ENCODE measurements around the gene SPG7. TPM values are rescaled to one million over a fixed set of nuclear protein-coding genes. Genes with fewer than 3 reads are reported as not detected.

The SPG7 gene
- total RNA-seq, 4 donors from 2014 or later, result 65.0 to 104 (median 84.9) TPM

DNA sequence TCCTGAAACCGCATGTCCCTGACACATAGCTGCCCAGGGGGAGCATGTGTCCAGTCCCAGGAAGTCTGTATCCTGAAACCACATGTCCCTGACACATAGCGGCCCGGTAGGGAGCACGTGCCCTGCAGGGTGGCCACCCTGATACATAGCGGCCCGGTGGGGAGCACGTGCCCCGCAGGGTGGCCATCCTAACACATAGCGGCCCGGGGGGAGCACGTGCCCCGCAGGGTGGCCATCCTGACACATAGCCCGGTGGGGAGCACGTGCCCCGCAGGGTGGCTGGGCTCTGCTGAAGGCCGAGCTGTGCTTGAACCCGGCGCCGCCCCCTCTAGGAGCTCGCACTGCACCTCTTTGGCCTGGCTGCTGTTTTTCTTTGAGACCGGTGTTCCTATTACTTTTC, 33.6 kb downstream of the SPG7 start:
- TF ChIP-seq POLR2A (IDR thresholded peaks at IDR 0.05), result no peak
- TF ChIP-seq, protein P1, sequence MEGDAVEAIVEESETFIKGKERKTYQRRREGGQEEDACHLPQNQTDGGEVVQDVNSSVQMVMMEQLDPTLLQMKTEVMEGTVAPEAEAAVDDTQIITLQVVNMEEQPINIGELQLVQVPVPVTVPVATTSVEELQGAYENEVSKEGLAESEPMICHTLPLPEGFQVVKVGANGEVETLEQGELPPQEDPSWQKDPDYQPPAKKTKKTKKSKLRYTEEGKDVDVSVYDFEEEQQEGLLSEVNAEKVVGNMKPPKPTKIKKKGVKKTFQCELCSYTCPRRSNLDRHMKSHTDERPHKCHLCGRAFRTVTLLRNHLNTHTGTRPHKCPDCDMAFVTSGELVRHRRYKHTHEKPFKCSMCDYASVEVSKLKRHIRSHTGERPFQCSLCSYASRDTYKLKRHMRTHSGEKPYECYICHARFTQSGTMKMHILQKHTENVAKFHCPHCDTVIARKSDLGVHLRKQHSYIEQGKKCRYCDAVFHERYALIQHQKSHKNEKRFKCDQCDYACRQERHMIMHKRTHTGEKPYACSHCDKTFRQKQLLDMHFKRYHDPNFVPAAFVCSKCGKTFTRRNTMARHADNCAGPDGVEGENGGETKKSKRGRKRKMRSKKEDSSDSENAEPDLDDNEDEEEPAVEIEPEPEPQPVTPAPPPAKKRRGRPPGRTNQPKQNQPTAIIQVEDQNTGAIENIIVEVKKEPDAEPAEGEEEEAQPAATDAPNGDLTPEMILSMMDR (IDR thresholded peaks at IDR 0.05), result no peak
- H3K4me1 ChIP-seq, result no peaks in the 10 kb centered on the region
- 80 to 83% methylated on average over 5 to 11 of the region's 21 CpGs for WGBS, 2 donors
- H3K36me3 ChIP-seq, result peaks cover 9 to 96% (median 21%) of the 10 kb centered on the region in 3 donors
- H3K9me3 ChIP-seq, result no peaks in the 10 kb centered on the region
- H3K27me3 ChIP-seq, result no peaks in the 10 kb centered on the region
- DNase-seq, result no peak
- intact Hi-C loops (cut with DNase I), result no loop called here
- H3K4me3 ChIP-seq, result no peak overlapping the region
- no peak overlapping the region for H3K27ac ChIP-seq

DNA sequence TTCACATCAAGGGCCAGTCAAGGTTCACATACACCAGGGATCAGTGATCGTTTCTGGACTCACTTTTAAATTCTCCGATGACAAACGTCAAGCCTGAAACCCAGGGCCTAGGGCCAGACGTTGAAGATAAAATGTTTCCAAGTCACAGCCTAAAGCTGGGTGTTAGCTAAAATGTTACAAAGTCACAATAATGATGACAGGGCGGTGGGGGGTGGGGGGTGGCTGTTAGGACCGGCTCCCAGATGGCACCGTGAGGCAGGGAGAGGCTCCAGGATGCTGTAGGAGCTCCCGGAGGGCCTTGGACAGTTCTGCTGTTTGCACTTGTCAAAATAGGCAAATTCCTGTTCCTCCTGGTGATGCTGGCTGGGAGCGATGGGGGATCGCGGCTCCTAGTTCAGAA, 35.9 kb downstream of the SPG7 start:
- intact Hi-C loops (cut with DNase I), result no loop called here
- H3K9me3 ChIP-seq, result no peaks in the 10 kb centered on the region
- no peak overlapping the region for H3K4me3 ChIP-seq
- H3K27me3 ChIP-seq, result no peaks in the 10 kb centered on the region
- peaks cover 10 to 96% (median 22%) of the 10 kb centered on the region in 3 donors for H3K36me3 ChIP-seq
- H3K4me1 ChIP-seq, result no peaks in the 10 kb centered on the region
- 86 to 90% methylated on average over 7 to 10 of the region's 11 CpGs for WGBS, 2 donors
- no peak for DNase-seq
- H3K27ac ChIP-seq, result no peak overlapping the region
- TF ChIP-seq POLR2A (IDR thresholded peaks at IDR 0.05), result no peak
- TF ChIP-seq, protein P1 (IDR thresholded peaks at IDR 0.05), result no peak

DNA sequence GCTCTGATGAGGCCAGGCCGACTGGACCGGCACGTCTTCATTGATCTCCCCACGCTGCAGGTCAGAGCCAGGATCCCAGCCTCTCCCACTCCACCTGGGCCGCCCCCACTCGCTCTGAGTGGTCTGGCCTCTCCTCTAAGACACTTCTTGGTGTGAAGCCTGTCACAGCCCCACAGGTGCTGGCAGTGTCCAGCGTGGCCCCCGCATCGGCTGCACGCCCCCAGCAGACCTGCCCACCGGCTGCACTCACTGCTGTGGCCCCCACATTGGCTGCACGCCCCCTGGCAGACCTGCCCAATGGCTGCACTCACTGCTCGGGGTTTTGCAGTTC, 36.5 kb downstream of the SPG7 start:
- Histone ChIP-seq H3K4me3 (no peak overlapping the region), H3K27ac (no peak overlapping the region), H3K9me3 (no peaks in the 10 kb centered on the region), H3K27me3 (no peaks in the 10 kb centered on the region), H3K36me3 (peaks cover 14 to 96% (median 24%) of the 10 kb centered on the region in 3 donors), H3K4me1 (no peaks in the 10 kb centered on the region)
- intact Hi-C loops (cut with DNase I), result no loop called here
- TF ChIP-seq POLR2A (IDR thresholded peaks at IDR 0.05), result no peak
- TF ChIP-seq, protein P1 (IDR thresholded peaks at IDR 0.05), result no peak
- WGBS, 2 donors, result 91 to 100% methylated on average over 3 to 10 of the region's 13 CpGs
- DNase-seq, result no peak

DNA sequence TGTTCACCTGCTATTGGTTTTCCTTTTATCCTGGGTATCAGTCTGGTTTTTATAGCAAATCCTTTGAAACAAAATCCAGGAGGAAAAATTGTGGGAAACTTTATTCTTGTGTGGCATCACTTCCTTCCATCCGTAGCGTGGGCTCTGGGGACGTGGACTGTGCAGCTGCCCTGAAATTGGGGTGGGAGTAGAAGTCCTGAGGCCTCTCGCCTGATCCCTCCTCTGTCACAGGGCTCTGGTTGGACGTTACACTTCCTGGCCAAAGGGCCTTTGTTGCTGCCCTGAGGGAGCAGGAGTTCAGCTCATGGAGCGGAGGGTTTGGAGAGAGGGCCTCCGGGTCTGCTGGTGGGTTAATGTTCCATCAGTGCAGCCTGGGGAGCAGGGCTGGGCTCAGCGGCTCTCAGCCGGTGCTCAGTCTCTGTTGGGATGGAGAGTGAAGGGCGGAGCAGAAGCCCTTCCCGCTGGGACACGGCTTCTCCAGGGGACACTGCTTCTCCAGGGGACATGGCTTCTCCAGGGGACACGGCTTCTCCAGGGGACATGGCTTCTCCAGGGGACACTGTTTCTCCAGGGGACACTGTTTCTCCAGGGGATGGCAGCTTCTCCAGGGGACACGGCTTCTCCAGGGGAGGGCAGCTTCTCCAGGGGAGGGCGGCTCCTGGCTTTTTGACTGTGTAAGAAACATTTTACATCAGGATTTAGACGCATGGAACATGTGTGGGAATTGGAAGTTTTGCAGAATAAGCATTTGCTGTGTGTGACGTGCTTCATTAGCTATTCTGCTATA, 37.0 kb downstream of the SPG7 start:
- no peak for DNase-seq
- Histone ChIP-seq H3K27ac (no peak overlapping the region), H3K4me3 (no peak overlapping the region), H3K36me3 (peaks cover 14 to 96% (median 30%) of the 10 kb centered on the region in 3 donors), H3K9me3 (no peaks in the 10 kb centered on the region), H3K4me1 (no peaks in the 10 kb centered on the region), H3K27me3 (no peaks in the 10 kb centered on the region)
- 94 to 96% methylated on average over 11 of the region's 17 CpGs for WGBS, 2 donors
- no peak for TF ChIP-seq POLR2A (IDR thresholded peaks at IDR 0.05)
- TF ChIP-seq, protein P1 (IDR thresholded peaks at IDR 0.05), result no peak
- intact Hi-C loops (cut with DNase I), result no loop called here

DNA sequence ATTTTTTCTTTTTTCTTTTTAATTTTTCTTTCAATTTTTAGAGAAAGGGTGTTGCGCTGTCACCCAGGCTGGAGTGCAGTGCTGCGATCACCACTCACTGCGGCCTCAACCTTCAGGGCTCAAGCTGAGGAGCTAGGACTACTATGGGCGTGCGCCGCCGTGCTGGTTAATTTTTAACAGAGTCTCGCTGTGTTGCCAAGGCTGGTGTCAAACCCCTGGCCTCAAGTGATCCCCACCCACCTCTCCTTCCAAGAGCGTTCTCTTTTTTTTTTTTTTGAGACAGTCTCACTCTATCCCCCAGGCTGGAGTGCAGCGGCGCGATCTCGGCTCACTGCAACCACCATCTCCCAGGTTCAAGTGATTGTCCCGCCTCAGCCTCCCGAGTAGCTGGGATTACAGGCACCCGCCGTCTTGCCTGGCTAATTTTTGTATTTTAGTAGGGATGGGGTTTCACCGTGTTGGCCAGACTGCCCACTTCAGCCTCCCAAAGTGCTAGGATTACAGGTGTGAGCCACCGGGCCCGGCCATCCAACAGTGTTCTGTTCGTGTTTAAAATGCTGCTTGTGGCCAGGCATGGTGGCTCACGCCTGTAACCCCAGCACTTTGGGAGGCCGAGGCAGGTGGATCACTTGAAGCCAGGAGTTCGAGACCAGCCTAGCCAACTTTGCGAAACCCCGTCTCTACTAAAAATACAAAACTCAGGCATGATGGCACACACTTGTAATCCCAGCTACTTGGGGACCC, 37.8 kb downstream of the SPG7 start:
- 92 to 95% methylated on average over 17 to 20 of the region's 26 CpGs for WGBS, 2 donors
- DNase-seq, result no peak

More for the DNA sequence above, 37.8 kb downstream of the SPG7 start:
- H3K9me3 ChIP-seq, result no peaks in the 10 kb centered on the region
- H3K4me1 ChIP-seq, result no peaks in the 10 kb centered on the region
- no peak overlapping the region for H3K27ac ChIP-seq
- peaks cover 15 to 96% (median 32%) of the 10 kb centered on the region in 3 donors for H3K36me3 ChIP-seq
- H3K27me3 ChIP-seq, result no peaks in the 10 kb centered on the region
- no peak overlapping the region for H3K4me3 ChIP-seq
- TF ChIP-seq, protein P1 (IDR thresholded peaks at IDR 0.05), result no peak
- TF ChIP-seq POLR2A (IDR thresholded peaks at IDR 0.05), result no peak
- intact Hi-C loops (cut with DNase I), result no loop called here

All from esophagus squamous epithelium (tissue), 5 donors.